Measurements from ENCODE around the gene SLC24A5.

SLC24A5 gene

GRCh38 chr15:48096355-48096786 lies 24.4 kb upstream of the SLC24A5 start:
- H3K4me1 ChIP-seq (ENCODE audit: control extremely low read depth in 1 of 4, control insufficient read depth in 4 of 4, insufficient read depth in 4 of 4, low read length in 3 of 4), result no peaks in the 10 kb centered on the region
- 94% methylated on average over 2 of the region's 4 CpGs for WGBS (ENCODE audit: insufficient coverage)
- peaks cover 0 to 12% (median 10%) of the 10 kb centered on the region in 5 experiments for H3K27me3 ChIP-seq (replicated peaks in 2 of 5; ENCODE audit: control insufficient read depth in 4 of 5, insufficient read depth in 5 of 5, low read length in 4 of 5)
- H3K9me3 ChIP-seq (ENCODE audit: control extremely low read depth in 1 of 5, control insufficient read depth in 4 of 5, insufficient read depth in 2 of 5, low read depth in 1 of 5, low read length in 4 of 5), result peaks cover 0 to 3% (median 0%) of the 10 kb centered on the region in 5 experiments
- ChIA-PET POLR2A (no interaction called here), CTCF (interaction anchor here (1.2 kb wide), 1 partner anchor 9 kb away, joined by 3 read pairs; no protein-coding TSS in a partner anchor)
- no peak overlapping the region for H3K27ac ChIP-seq (ENCODE audit: insufficient read depth in 1 of 2, low read depth in 1 of 2, low read length in 2 of 2, poor library complexity in 1 of 2, severe bottlenecking in 2 of 2)
- H3K36me3 ChIP-seq (ENCODE audit: control insufficient read depth in 4 of 4, insufficient read depth in 4 of 4, low read length in 3 of 4), result no peaks in the 10 kb centered on the region
- no peak for DNase-seq
- no peak overlapping the region for H3K4me3 ChIP-seq (ENCODE audit: control insufficient read depth in 1 of 7, extremely low read depth in 1 of 7, insufficient read depth in 4 of 7, low read depth in 2 of 7, low read length in 6 of 7)

- no peaks in the 10 kb centered on the region for H3K4me1 ChIP-seq (ENCODE audit: control extremely low read depth in 1 of 4, control insufficient read depth in 4 of 4, insufficient read depth in 4 of 4, low read length in 3 of 4)
- 100% methylated on average over 1 of the region's 2 CpGs for WGBS (ENCODE audit: insufficient coverage)
- H3K27ac ChIP-seq (ENCODE audit: insufficient read depth in 1 of 2, low read depth in 1 of 2, low read length in 2 of 2, poor library complexity in 1 of 2, severe bottlenecking in 2 of 2), result no peak overlapping the region
- H3K36me3 ChIP-seq (ENCODE audit: control insufficient read depth in 4 of 4, insufficient read depth in 4 of 4, low read length in 3 of 4), result no peaks in the 10 kb centered on the region
- peaks cover 0 to 10% (median 8%) of the 10 kb centered on the region in 5 experiments for H3K27me3 ChIP-seq (replicated peaks in 2 of 5; ENCODE audit: control insufficient read depth in 4 of 5, insufficient read depth in 5 of 5, low read length in 4 of 5)
- no peak for DNase-seq
- CTCF ChIA-PET, result interaction anchor here (1.2 kb wide), 1 partner anchor 9 kb away, joined by 3 read pairs; no protein-coding TSS in a partner anchor
- no peak overlapping the region for H3K4me3 ChIP-seq (ENCODE audit: control insufficient read depth in 1 of 7, extremely low read depth in 1 of 7, insufficient read depth in 4 of 7, low read depth in 2 of 7, low read length in 6 of 7)
- peaks cover 0 to 3% (median 0%) of the 10 kb centered on the region in 5 experiments for H3K9me3 ChIP-seq (ENCODE audit: control extremely low read depth in 1 of 5, control insufficient read depth in 4 of 5, insufficient read depth in 2 of 5, low read depth in 1 of 5, low read length in 4 of 5)
- POLR2A ChIA-PET, result no interaction called here
These were observed 24.0 kb upstream of the SLC24A5 start for GRCh38 chr15:48096813-48097212.

GRCh38 chr15:48097264-48097663 lies 23.5 kb upstream of the SLC24A5 start:
- Histone ChIP-seq H3K9me3 (ENCODE audit: control extremely low read depth in 1 of 5, control insufficient read depth in 4 of 5, insufficient read depth in 2 of 5, low read depth in 1 of 5, low read length in 4 of 5) (peaks cover 0 to 3% (median 0%) of the 10 kb centered on the region in 5 experiments), H3K4me3 (ENCODE audit: control insufficient read depth in 1 of 7, extremely low read depth in 1 of 7, insufficient read depth in 4 of 7, low read depth in 2 of 7, low read length in 6 of 7) (no peak overlapping the region), H3K27ac (ENCODE audit: insufficient read depth in 1 of 2, low read depth in 1 of 2, low read length in 2 of 2, poor library complexity in 1 of 2, severe bottlenecking in 2 of 2) (no peak overlapping the region), H3K36me3 (ENCODE audit: control insufficient read depth in 4 of 4, insufficient read depth in 4 of 4, low read length in 3 of 4) (no peaks in the 10 kb centered on the region), H3K4me1 (ENCODE audit: control extremely low read depth in 1 of 4, control insufficient read depth in 4 of 4, insufficient read depth in 4 of 4, low read length in 3 of 4) (no peaks in the 10 kb centered on the region), H3K27me3 (replicated peaks in 2 of 5; ENCODE audit: control insufficient read depth in 4 of 5, insufficient read depth in 5 of 5, low read length in 4 of 5) (peaks cover 0 to 10% (median 8%) of the 10 kb centered on the region in 5 experiments)
- no CpG with 5 or more reads among the region's 2 CpGs for WGBS (ENCODE audit: insufficient coverage)
- POLR2A ChIA-PET, result no interaction called here
- CTCF ChIA-PET, result no interaction called here
- DNase-seq, result no peak

DNA sequence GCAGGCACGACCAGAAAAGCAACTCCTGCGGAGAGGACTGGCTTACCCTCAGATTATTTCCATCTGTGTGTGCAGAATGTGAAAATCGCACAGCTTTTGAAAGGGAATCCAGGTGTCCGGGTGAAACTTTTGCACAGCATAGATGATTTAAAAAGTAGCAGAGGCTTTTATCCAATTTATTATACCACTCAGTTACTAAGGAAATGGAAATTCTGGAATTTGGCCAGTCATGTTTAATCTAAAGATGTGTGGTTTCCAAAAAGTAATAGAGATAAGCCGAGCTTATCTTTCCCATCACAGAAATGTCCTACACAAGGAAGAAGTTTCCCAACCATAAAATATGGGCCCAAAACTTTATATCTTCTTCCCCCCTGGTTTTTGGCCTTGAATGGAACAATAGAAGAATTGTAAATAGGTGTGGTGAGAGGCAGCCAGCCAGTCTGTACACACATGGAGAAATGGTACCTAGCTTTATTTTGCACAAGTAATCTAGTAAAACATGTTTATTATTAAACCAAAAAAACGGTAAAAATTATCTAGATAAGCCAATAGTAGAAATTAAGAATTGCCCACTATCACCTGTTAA lies 19.3 kb upstream of the SLC24A5 start:
- POLR2A ChIA-PET, result no interaction called here
- DNase-seq, result no peak

GRCh38 chr15:48102167-48102566 lies 18.6 kb upstream of the SLC24A5 start:
- Histone ChIP-seq H3K4me3 (ENCODE audit: control insufficient read depth in 1 of 7, extremely low read depth in 1 of 7, insufficient read depth in 4 of 7, low read depth in 2 of 7, low read length in 6 of 7) (no peak overlapping the region), H3K27ac (ENCODE audit: insufficient read depth in 1 of 2, low read depth in 1 of 2, low read length in 2 of 2, poor library complexity in 1 of 2, severe bottlenecking in 2 of 2) (no peak overlapping the region), H3K9me3 (ENCODE audit: control extremely low read depth in 1 of 5, control insufficient read depth in 4 of 5, insufficient read depth in 2 of 5, low read depth in 1 of 5, low read length in 4 of 5) (no peaks in the 10 kb centered on the region), H3K36me3 (ENCODE audit: control insufficient read depth in 4 of 4, insufficient read depth in 4 of 4, low read length in 3 of 4) (no peaks in the 10 kb centered on the region), H3K4me1 (ENCODE audit: control extremely low read depth in 1 of 4, control insufficient read depth in 4 of 4, insufficient read depth in 4 of 4, low read length in 3 of 4) (no peaks in the 10 kb centered on the region), H3K27me3 (replicated peaks in 2 of 5; ENCODE audit: control insufficient read depth in 4 of 5, insufficient read depth in 5 of 5, low read length in 4 of 5) (peaks cover 3 to 16% (median 12%) of the 10 kb centered on the region in 5 experiments)
- CTCF ChIA-PET, result no interaction called here
- POLR2A ChIA-PET, result no interaction called here
- WGBS (ENCODE audit: insufficient coverage), result 98% methylated on average over 6 of the region's 6 CpGs
- DNase-seq, result no peak

More for the DNA sequence above, 19.3 kb upstream of the SLC24A5 start:
- H3K27me3 ChIP-seq (replicated peaks in 2 of 5; ENCODE audit: control insufficient read depth in 4 of 5, insufficient read depth in 5 of 5, low read length in 4 of 5), result peaks cover 3 to 15% (median 10%) of the 10 kb centered on the region in 5 experiments
- 90% methylated on average over 3 of the region's 6 CpGs for WGBS (ENCODE audit: insufficient coverage)
- no peaks in the 10 kb centered on the region for H3K4me1 ChIP-seq (ENCODE audit: control extremely low read depth in 1 of 4, control insufficient read depth in 4 of 4, insufficient read depth in 4 of 4, low read length in 3 of 4)
- H3K36me3 ChIP-seq (ENCODE audit: control insufficient read depth in 4 of 4, insufficient read depth in 4 of 4, low read length in 3 of 4), result no peaks in the 10 kb centered on the region
- H3K9me3 ChIP-seq (ENCODE audit: control extremely low read depth in 1 of 5, control insufficient read depth in 4 of 5, insufficient read depth in 2 of 5, low read depth in 1 of 5, low read length in 4 of 5), result no peaks in the 10 kb centered on the region
- H3K4me3 ChIP-seq (ENCODE audit: control insufficient read depth in 1 of 7, extremely low read depth in 1 of 7, insufficient read depth in 4 of 7, low read depth in 2 of 7, low read length in 6 of 7), result no peak overlapping the region
- CTCF ChIA-PET, result interaction anchor here (1.2 kb wide), 1 partner anchor 12 kb away, joined by 3 read pairs; no protein-coding TSS in a partner anchor
- H3K27ac ChIP-seq (ENCODE audit: insufficient read depth in 1 of 2, low read depth in 1 of 2, low read length in 2 of 2, poor library complexity in 1 of 2, severe bottlenecking in 2 of 2), result no peak overlapping the region

- peaks cover 3 to 24% (median 14%) of the 10 kb centered on the region in 5 experiments for H3K27me3 ChIP-seq (replicated peaks in 2 of 5; ENCODE audit: control insufficient read depth in 4 of 5, insufficient read depth in 5 of 5, low read length in 4 of 5)
- H3K9me3 ChIP-seq (ENCODE audit: control extremely low read depth in 1 of 5, control insufficient read depth in 4 of 5, insufficient read depth in 2 of 5, low read depth in 1 of 5, low read length in 4 of 5), result no peaks in the 10 kb centered on the region
- ChIA-PET POLR2A (no interaction called here), CTCF (no interaction called here)
- H3K36me3 ChIP-seq (ENCODE audit: control insufficient read depth in 4 of 4, insufficient read depth in 4 of 4, low read length in 3 of 4), result no peaks in the 10 kb centered on the region
- no peak for DNase-seq
- H3K4me3 ChIP-seq (ENCODE audit: control insufficient read depth in 1 of 7, extremely low read depth in 1 of 7, insufficient read depth in 4 of 7, low read depth in 2 of 7, low read length in 6 of 7), result no peak overlapping the region
- no peaks in the 10 kb centered on the region for H3K4me1 ChIP-seq (ENCODE audit: control extremely low read depth in 1 of 4, control insufficient read depth in 4 of 4, insufficient read depth in 4 of 4, low read length in 3 of 4)
- 91% methylated on average over 5 of the region's 5 CpGs for WGBS (ENCODE audit: insufficient coverage)
- no peak overlapping the region for H3K27ac ChIP-seq (ENCODE audit: insufficient read depth in 1 of 2, low read depth in 1 of 2, low read length in 2 of 2, poor library complexity in 1 of 2, severe bottlenecking in 2 of 2)
These were observed 17.1 kb upstream of the SLC24A5 start for GRCh38 chr15:48103647-48104046.

DNA sequence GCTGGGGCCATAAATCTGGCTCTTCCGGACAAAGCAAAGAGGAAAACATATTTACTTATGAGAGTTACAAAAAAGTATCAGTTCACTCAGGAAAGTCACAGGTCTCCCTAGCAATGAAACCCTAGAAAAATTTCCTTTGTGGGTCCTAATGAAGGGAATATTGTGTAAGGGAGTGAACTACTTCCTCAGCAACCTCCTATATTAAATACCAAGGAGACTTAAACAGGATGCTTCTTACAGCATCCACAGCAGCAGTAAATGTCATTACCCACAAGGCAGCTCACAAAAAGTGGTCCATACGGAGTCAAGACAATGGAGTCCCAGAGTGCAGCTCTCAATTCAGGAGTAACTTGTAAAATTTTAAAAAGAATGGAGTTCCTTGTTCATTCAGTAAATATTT lies 14.9 kb upstream of the SLC24A5 start:
- no peaks in the 10 kb centered on the region for H3K36me3 ChIP-seq (ENCODE audit: control insufficient read depth in 4 of 4, insufficient read depth in 4 of 4, low read length in 3 of 4)
- no peak for DNase-seq
- 25% methylated on average over 1 of the region's 2 CpGs for WGBS (ENCODE audit: insufficient coverage)
- H3K4me3 ChIP-seq (ENCODE audit: control insufficient read depth in 1 of 7, extremely low read depth in 1 of 7, insufficient read depth in 4 of 7, low read depth in 2 of 7, low read length in 6 of 7), result no peak overlapping the region
- H3K27ac ChIP-seq (ENCODE audit: insufficient read depth in 1 of 2, low read depth in 1 of 2, low read length in 2 of 2, poor library complexity in 1 of 2, severe bottlenecking in 2 of 2), result no peak overlapping the region
- H3K9me3 ChIP-seq (ENCODE audit: control extremely low read depth in 1 of 5, control insufficient read depth in 4 of 5, insufficient read depth in 2 of 5, low read depth in 1 of 5, low read length in 4 of 5), result no peaks in the 10 kb centered on the region
- peaks cover 3 to 18% (median 15%) of the 10 kb centered on the region in 5 experiments for H3K27me3 ChIP-seq (replicated peaks in 2 of 5; ENCODE audit: control insufficient read depth in 4 of 5, insufficient read depth in 5 of 5, low read length in 4 of 5)
- H3K4me1 ChIP-seq (ENCODE audit: control extremely low read depth in 1 of 4, control insufficient read depth in 4 of 4, insufficient read depth in 4 of 4, low read length in 3 of 4), result no peaks in the 10 kb centered on the region
- ChIA-PET POLR2A (no interaction called here), CTCF (interaction anchor here (1.1 kb wide), 1 partner anchor 10 kb away, joined by 3 read pairs; no protein-coding TSS in a partner anchor)
